T follicular helper cell (primary cell): ENCODE measurements around the gene KIRREL3.
A peak's percentile ranks its signal among the peaks of the same experiment; 100 is the strongest.

Experiments used
- DNase-seq: peaks from one replicate; pipeline ENCODE4 v3.0.0-alpha.2; 2020; ENCODE audit warnings: low read depth

Gene KIRREL3

GRCh38 chr11:126466236-126467045, 534.1 kb downstream of the KIRREL3 start:
- DNase-seq = no peak

- no peak for DNase-seq
Measured at GRCh38 chr11:126465573-126466188, 534.9 kb downstream of the KIRREL3 start.

- no peak for DNase-seq
Measured at GRCh38 chr11:126464796-126465195, 535.8 kb downstream of the KIRREL3 start.

GRCh38 chr11:126462422-126462821, 538.1 kb downstream of the KIRREL3 start:
- no peak for DNase-seq

- DNase-seq = no peak
Measured at GRCh38 chr11:126461996-126462395, 538.6 kb downstream of the KIRREL3 start.

GRCh38 chr11:126461096-126461440, 539.5 kb downstream of the KIRREL3 start:
- no peak for DNase-seq

- no peak for DNase-seq
Measured at GRCh38 chr11:126460417-126461095, 540.0 kb downstream of the KIRREL3 start.

- DNase-seq = no peak
Measured at GRCh38 chr11:126459691-126460281, 540.8 kb downstream of the KIRREL3 start.

GRCh38 chr11:126457817-126458216, 542.8 kb downstream of the KIRREL3 start:
- DNase-seq = no peak

GRCh38 chr11:126456783-126457542, 543.6 kb downstream of the KIRREL3 start:
- no peak for DNase-seq

- no peak for DNase-seq
Measured at GRCh38 chr11:126456089-126456488, 544.5 kb downstream of the KIRREL3 start.

- no peak for DNase-seq
Measured at GRCh38 chr11:126452241-126453101, 548.1 kb downstream of the KIRREL3 start.

GRCh38 chr11:126451211-126451802, 549.3 kb downstream of the KIRREL3 start:
- DNase-seq = no peak

GRCh38 chr11:126450806-126451205, 549.8 kb downstream of the KIRREL3 start:
- no peak for DNase-seq

GRCh38 chr11:126450198-126450597, 550.4 kb downstream of the KIRREL3 start:
- DNase-seq = no peak

- no peak for DNase-seq
Measured at GRCh38 chr11:126446581-126446980, 554.0 kb downstream of the KIRREL3 start.

- DNase-seq = no peak
Measured at GRCh38 chr11:126444072-126444471, 556.5 kb downstream of the KIRREL3 start.

GRCh38 chr11:126443120-126443519, 557.5 kb downstream of the KIRREL3 start:
- DNase-seq = no peak

- peak; percentile 49 for DNase-seq
Measured at GRCh38 chr11:126440792-126441514, 559.6 kb downstream of the KIRREL3 start.

- DNase-seq = no peak
Measured at GRCh38 chr11:126440276-126440675, 560.3 kb downstream of the KIRREL3 start.
